GM18861 (cell line): Measurements from ENCODE around the gene NYAP2.

Experiments used
- ATAC-seq: cut with Tn5 transposase; IDR thresholded peaks from one replicate; pipeline ENCODE4 v1.9.1; 2021; ENCODE audit not compliant: unreplicated experiment

The NYAP2 gene

GRCh38 chr2:225428360-225428759 is 28.9 kb downstream of the NYAP2 start:
- ATAC-seq, result no peak

DNA sequence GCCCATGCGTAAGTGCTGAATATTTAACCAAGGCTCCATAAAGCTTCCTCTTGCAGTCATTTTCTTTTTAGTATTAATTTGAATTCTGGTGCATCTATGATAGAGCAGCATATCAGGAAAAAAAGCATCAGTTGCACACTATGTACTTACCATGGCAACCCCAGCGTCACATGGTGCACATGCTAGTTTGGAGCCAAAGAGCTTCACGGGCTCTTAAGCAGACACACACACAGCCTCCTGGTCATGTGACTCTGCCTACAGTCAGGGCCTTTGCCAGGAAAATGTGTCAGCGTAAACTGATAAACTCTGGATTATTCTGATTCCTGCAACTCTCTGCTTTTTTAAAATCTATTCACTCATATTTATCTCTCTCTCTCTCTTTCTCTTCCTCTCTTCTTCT is 30.2 kb downstream of the NYAP2 start:
- no peak for ATAC-seq

DNA sequence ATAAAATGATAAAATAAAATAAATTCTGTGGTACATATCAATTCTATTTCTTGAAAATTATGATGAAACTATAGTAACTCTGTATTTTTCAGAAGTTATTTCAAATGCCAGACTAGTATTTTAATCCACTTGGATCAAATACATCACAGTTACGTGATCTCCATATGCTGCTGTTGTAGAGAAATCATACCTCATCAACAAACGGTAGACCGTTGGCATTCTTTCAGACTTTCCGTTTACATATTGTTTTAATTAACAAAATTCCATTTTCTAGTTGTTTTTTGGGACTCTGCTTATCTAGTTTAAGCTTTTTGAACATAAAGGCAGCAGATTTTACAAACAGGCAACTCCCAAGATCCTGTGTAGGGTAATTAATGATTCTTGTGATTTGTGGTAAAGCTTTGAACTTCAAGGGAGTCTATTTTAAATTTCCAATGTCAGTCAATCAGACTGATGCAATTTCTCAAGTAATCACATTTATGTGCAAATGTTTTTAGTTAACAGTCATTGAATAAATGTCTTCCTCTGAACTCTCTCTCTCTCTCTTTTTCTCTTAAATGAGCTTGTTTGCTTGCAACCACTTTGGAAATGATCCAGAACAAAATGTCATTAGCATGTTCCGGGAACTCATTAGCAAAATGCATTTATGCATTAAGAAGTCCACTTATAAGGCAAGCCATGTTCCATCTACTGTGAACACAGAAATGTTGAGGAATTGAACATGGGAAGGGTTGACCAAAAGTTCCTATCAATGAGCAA is 31.8 kb downstream of the NYAP2 start:
- no peak for ATAC-seq

GRCh38 chr2:225434014-225434413 is 34.5 kb downstream of the NYAP2 start:
- no peak for ATAC-seq

DNA sequence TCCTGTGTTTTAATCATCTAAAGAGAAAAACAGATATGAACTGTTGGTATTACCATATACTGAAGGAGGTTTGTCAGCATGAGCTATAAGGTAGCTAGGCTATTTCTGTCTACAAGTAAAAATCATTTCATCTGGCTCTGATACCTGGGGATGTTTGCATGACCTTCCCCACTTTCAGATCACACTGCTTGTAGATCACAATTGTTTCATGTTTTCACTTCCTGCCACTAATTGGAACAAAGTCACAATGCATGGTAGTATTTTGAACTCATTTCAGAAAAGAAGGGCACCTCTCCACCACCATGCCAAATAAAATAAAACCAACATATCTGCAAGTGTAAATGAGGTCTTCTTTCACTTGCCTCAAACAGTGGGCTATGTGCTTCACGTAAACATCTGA is 37.8 kb downstream of the NYAP2 start:
- no peak for ATAC-seq

DNA sequence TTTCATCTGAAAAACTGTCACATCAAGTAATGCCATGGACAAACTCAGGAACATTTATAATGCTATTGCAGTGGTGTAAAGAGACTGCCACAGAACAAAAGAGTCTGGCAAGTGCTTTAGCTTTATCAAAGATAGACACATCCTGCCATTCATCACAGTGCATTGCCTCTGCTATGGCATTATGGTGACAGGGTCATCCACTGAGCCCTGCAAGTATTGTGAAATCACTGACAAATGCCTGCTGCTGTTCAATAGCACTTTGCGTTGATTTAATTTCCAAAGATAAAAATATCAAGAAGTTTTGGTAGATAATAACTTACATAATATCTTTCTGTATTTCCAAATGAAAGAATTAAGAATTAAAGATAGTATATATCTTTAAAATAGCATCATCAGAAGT is 38.7 kb downstream of the NYAP2 start:
- no peak for ATAC-seq

DNA sequence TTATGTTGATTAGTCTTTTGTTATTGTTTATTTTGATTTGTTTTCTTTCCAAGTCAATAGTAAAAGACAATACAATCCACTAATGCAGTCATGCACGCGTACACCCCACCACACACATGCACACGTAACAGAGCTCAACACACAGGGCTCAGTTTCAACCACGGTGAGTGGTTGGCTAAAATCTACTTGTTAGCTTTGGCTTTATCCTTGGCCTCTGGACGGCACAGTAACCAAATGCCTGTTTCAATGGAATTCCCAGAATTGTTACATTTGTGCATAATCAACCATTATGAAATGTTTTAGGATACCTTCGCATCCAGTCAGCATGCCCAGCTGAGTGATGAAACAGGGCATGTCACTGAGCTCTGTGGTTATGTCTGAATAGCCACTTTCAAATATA is 53.2 kb downstream of the NYAP2 start:
- no peak for ATAC-seq

- no peak for ATAC-seq
Observed at GRCh38 chr2:225454412-225454811, 54.9 kb downstream of the NYAP2 start.

GRCh38 chr2:225456619-225457260 is 57.2 kb downstream of the NYAP2 start:
- no peak for ATAC-seq

GRCh38 chr2:225457482-225457881 is 58.0 kb downstream of the NYAP2 start:
- ATAC-seq, result no peak

GRCh38 chr2:225458431-225459117 is 59.1 kb downstream of the NYAP2 start:
- ATAC-seq, result no peak

DNA sequence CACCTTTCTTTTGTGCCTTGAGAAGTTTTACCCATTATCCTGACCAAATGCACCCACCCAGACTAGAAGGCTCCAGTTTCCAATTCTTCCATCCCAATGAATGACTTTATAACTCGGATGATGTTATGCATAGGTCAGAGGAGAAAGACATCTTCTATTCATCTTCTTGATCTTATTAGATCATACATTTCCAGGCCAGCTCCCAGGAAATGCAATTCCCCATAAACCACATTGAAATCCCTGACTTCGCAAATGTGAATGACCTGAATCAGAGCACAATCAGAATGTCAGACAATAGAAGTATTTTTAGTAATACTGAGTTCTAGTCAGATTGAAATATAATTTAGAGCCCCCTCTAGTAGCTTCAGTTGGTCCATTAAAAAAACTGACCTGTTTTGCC is 62.9 kb downstream of the NYAP2 start:
- no peak for ATAC-seq

- no peak for ATAC-seq
Observed at GRCh38 chr2:225462945-225463344, 63.4 kb downstream of the NYAP2 start.

GRCh38 chr2:225463449-225463848 is 63.9 kb downstream of the NYAP2 start:
- no peak for ATAC-seq

DNA sequence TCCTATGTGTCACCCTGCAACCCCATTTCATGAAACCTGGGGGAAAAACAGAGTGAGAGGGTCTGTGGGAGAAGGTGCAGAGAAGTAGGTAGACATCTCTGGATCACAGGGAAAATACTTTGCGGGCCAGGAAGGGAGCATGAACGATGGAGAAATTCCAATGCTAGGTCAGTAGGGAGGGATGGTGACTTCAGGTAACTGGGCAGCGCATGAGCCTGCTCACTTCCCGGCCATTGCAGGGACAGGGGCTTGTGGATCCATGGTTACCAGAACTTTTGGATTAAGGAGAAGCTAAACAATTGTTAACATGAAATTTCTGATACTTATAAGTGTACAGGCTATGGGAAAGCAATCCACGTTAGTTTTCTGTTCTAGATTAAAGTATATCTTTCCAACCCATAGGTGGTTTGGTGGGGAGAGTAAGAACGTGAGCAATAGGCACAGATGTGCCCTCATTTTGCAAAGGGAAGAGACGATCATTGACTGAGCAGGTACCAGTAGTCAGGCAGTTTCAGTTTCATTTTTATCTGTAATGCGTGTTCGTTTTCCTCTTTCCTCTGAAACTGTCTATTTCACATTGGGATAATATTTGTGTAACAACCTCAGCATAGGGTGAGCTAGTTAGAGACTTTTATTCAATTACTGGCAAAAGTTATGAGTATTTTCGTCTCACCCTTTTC is 65.0 kb downstream of the NYAP2 start:
- peak; percentile 92 for ATAC-seq

DNA sequence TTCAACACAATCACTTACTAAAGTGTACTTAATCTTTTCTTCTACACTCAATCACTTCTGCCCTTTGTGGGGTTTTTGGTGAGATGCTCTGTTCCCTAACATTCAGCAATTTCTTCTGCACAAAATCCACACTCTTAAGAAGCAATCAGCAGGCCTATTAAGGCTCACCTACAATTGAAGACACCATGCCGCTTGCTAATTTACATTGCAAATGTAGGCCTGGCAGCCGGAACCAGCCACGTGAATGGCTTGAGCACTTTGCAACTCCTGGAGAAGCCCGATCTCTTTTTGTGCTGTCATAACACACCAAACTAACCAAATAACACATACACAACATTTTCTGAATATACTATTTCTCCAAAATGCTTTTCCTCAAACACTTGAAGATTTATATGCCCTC is 66.3 kb downstream of the NYAP2 start:
- no peak for ATAC-seq

DNA sequence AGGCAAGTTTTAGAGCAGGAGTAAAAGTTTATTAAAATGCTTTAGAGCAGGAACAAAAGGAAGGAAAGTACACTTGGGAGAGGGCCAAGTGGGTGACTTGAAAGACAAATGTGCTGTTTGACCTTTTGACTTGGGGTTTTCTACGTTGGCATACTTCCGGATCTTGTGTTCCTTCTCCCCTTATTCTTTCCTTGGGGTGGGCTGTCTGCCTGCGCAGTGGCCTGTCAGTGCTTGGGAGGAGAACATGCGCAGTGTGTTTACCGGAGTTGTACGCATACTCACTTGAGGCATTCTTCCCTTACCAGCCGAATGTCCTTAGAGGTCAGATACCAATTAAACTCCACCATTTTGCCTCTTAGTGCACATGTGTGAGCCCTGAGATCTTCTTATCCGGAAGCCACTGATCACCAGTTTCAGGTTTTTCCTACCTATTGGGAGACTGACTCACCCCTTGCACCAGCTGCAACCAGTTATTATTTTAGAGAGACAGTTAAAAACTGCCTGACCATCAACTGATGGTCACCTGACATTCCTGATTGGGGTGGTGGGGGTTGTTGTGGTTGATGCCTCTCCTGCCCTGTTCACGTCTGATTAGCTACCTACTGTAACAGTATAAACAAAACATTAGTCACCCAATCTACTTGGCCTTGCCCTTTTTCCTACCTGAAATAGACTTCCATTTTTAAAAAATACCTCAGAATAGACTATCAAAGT is 67.5 kb downstream of the NYAP2 start:
- no peak for ATAC-seq

- no peak for ATAC-seq
Observed at GRCh38 chr2:225468131-225468530, 68.6 kb downstream of the NYAP2 start.

GRCh38 chr2:225471039-225471438 is 71.5 kb downstream of the NYAP2 start:
- ATAC-seq, result no peak

- ATAC-seq, result no peak
Observed at GRCh38 chr2:225471482-225471881, 72.0 kb downstream of the NYAP2 start.

- ATAC-seq, result no peak
Observed at GRCh38 chr2:225472161-225472560, 72.7 kb downstream of the NYAP2 start.
